ENCODE data around the gene RPS19. TPM values are rescaled to one million over a fixed set of nuclear protein-coding genes. Genes with fewer than 3 reads are reported as not detected.

The RPS19 gene
- total and polyA plus RNA-seq, 10 of the 15 experiments (the other 5 are each of a cell fraction or from before 2014, with no cell fraction given): 2,615 to 5,578 (median 4,127) TPM

- Histone ChIP-seq H4K20me1 (ENCODE audit: control insufficient read depth, insufficient read depth) (no peaks in the 10 kb centered on the region), H3K4me2 (ENCODE audit: control insufficient read depth, insufficient read depth) (no peak overlapping the region), H3K36me3 (ENCODE audit: control insufficient read depth in 2 of 2, insufficient read depth in 2 of 2, low read length in 1 of 2) (peaks cover 18 to 21% of the 10 kb centered on the region in 2 experiments; a peak in 3 of 4 replicates), H2AFZ (ENCODE audit: control insufficient read depth, low read depth, low read length) (no peak overlapping the region), H3K27ac (ENCODE audit: control insufficient read depth, insufficient read depth) (no peak overlapping the region), H3K27me3 (replicated peaks in 1 of 2; ENCODE audit: control insufficient read depth in 2 of 2, insufficient read depth in 2 of 2, low read length in 1 of 2) (no peaks in the 10 kb centered on the region), H3K79me2 (ENCODE audit: control insufficient read depth, insufficient read depth, low read length) (peaks cover 44% of the 10 kb centered on the region), H3K4me1 (ENCODE audit: control insufficient read depth, insufficient read depth, low read length) (peaks cover 30% of the 10 kb centered on the region), H3K4me3 (no peak overlapping the region), H3K9ac (ENCODE audit: control insufficient read depth, insufficient read depth, low read length) (no peak overlapping the region), H3K9me3 (replicated peaks; ENCODE audit: control insufficient read depth, insufficient read depth, low read length) (no peaks in the 10 kb centered on the region)
- RAD21 ChIA-PET (ENCODE audit: unreplicated experiment): interaction anchor here (0.9 to 7.1 kb wide), 4 partner anchors 12 to 29 kb away, joined by 3 to 120 read pairs (median 4); partner anchors contain the start of genes CD79A and RPS19
- ATAC-seq (no peak), DNase-seq (ENCODE audit: low read depth, low spot score) (no peak), FAIRE-seq (no peak)
- CTCF ChIA-PET: interaction anchor here (1.3 to 10.8 kb wide), 4 partner anchors 15 to 45 kb away, joined by 3 to 136 read pairs (median 30); partner anchors contain the start of genes CD79A and RPS19
- no TSS peak for BruUV-seq (replicated peaks)
- over 99% methylated on average over 12 of the region's 12 CpGs for WGBS (ENCODE audit: insufficient coverage, insufficient replicate concordance, low lambda C conversion rate, missing lambda C conversion rate)
- POLR2A ChIA-PET: interaction anchor here (0.6 to 6.9 kb wide), 4 partner anchors 12 to 212 kb away, joined by 3 to 90 read pairs (median 24); partner anchors contain the start of gene CD79A
- SMC1A ChIA-PET (ENCODE audit: uncharacterized antibody, unreplicated experiment): interaction anchor here (1.3 to 3.1 kb wide), 3 partner anchors 12 to 70 kb away, joined by 3 to 23 read pairs (median 5); partner anchors contain the start of genes CD79A and RABAC1
- TF ChIP-seq TAF1 (IDR thresholded peaks at IDR 0.05; ENCODE audit: borderline replicate concordance, low read depth, low read length): no peak
- no peak for TF ChIP-seq TBL1XR1 (IDR thresholded peaks at IDR 0.05; ENCODE audit: low read depth, low read length)
- TF ChIP-seq BRCA1 (IDR thresholded peaks at IDR 0.05; ENCODE audit: low read depth, low read length): no peak
- no peak for TF ChIP-seq SRF (IDR thresholded peaks at IDR 0.05; ENCODE audit: low read depth in 2 of 2, low read length in 2 of 2)
- TF ChIP-seq, protein P1, sequence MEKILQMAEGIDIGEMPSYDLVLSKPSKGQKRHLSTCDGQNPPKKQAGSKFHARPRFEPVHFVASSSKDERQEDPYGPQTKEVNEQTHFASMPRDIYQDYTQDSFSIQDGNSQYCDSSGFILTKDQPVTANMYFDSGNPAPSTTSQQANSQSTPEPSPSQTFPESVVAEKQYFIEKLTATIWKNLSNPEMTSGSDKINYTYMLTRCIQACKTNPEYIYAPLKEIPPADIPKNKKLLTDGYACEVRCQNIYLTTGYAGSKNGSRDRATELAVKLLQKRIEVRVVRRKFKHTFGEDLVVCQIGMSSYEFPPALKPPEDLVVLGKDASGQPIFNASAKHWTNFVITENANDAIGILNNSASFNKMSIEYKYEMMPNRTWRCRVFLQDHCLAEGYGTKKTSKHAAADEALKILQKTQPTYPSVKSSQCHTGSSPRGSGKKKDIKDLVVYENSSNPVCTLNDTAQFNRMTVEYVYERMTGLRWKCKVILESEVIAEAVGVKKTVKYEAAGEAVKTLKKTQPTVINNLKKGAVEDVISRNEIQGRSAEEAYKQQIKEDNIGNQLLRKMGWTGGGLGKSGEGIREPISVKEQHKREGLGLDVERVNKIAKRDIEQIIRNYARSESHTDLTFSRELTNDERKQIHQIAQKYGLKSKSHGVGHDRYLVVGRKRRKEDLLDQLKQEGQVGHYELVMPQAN (conservative IDR thresholded peaks at IDR 0.05): no peak
- no peak for TF ChIP-seq HDAC2 (IDR thresholded peaks at IDR 0.05)
- no peak for TF ChIP-seq MTA3 (IDR thresholded peaks at IDR 0.05; ENCODE audit: borderline replicate concordance, low read length)
- intact Hi-C loops (cut with micrococcal nuclease; ENCODE audit: unreplicated experiment) (no loop called here), in situ Hi-C loops (cut with MboI) (no loop called here)
These were observed 28.9 kb downstream of the RPS19 start for GRCh38 chr19:41888926-41889325.

Data from GM12878 (cell line).